Measurements from ENCODE around the gene ANKH.

ANKH gene

DNA sequence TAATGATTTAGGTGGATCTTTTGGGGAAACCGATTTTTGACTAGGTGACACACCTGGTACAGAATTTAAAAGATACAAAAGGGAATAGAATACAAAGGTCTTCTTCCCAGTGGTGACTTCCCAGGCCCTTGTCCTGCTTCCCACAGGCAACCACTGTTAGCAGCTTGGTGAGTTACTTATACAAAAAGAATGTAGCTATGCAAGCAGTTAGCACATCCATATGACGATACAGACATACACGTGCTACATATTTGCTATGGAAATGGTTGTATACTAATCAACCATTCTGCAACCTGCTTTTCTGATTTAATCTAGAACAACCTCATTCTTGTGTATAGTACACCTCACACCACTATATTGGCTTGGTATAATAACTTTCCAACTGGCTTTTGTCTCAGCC is 156.1 kb downstream of the ANKH start:
- Histone ChIP-seq H2AFZ (ENCODE audit: low read length) (no peak overlapping the region), H3K9me2 (replicated peaks; ENCODE audit: low read depth, low read length) (no peaks in the 10 kb centered on the region), H3K4me1 (ENCODE audit: insufficient read depth, low read length, poor library complexity, severe bottlenecking) (no peaks in the 10 kb centered on the region), H3K27me3 (ENCODE audit: insufficient read depth, low read length, poor library complexity, severe bottlenecking) (no peaks in the 10 kb centered on the region), H3K79me2 (ENCODE audit: insufficient read depth, low read length) (no peaks in the 10 kb centered on the region), H3K9me3 (ENCODE audit: insufficient read depth, low read depth, low read length) (no peaks in the 10 kb centered on the region), H3K9ac (ENCODE audit: low read depth, low read length, poor library complexity, severe bottlenecking) (no peak overlapping the region), H3K36me3 (ENCODE audit: insufficient read depth, low read length) (peaks cover 68% of the 10 kb centered on the region; the same call in 1 of the 2 replicates), H3K4me3 (ENCODE audit: low read length, poor library complexity, severe bottlenecking) (no peak overlapping the region), H3F3A (ENCODE audit: low read depth) (no peaks in the 10 kb centered on the region), H4K20me1 (ENCODE audit: insufficient read depth, low read length, poor library complexity, severe bottlenecking) (no peaks in the 10 kb centered on the region), H3K4me2 (ENCODE audit: low read depth, low read length, poor library complexity, severe bottlenecking) (no peak overlapping the region)
- TF ChIP-seq CTCF (conservative IDR thresholded peaks at IDR 0.05; ENCODE audit: low read length), result no peak
- TF ChIP-seq EZH2phosphoT487 (IDR thresholded peaks at IDR 0.05; ENCODE audit: borderline replicate concordance), result no peak

DNA sequence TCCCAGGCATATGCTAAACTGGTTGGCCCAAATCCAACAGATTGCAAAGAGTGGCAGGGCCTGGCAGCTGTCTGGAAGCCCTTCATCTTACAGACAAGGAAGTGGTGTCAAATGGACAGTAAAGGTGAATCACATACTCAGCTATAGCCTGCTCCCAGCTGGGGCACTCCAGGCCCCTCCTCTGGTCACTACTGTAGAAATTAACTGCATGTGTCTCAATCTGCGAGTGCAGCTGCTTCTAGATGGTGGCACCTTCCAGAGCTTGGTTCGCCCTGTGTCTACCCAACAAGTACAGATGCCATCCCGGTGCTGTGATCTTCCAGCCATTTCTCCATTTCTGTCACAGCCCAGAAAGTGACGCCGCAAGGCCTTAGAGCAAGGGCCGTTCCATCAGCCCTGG is 156.9 kb downstream of the ANKH start:
- H3K79me2 ChIP-seq (ENCODE audit: insufficient read depth, low read length), result no peaks in the 10 kb centered on the region
- no peaks in the 10 kb centered on the region for H3F3A ChIP-seq (ENCODE audit: low read depth)
- TF ChIP-seq EZH2phosphoT487 (IDR thresholded peaks at IDR 0.05; ENCODE audit: borderline replicate concordance) (no peak), CTCF (conservative IDR thresholded peaks at IDR 0.05; ENCODE audit: low read length) (no peak)
- H3K27me3 ChIP-seq (ENCODE audit: insufficient read depth, low read length, poor library complexity, severe bottlenecking), result no peaks in the 10 kb centered on the region
- no peak overlapping the region for H3K4me3 ChIP-seq (ENCODE audit: low read length, poor library complexity, severe bottlenecking)
- no peaks in the 10 kb centered on the region for H3K9me3 ChIP-seq (ENCODE audit: insufficient read depth, low read depth, low read length)
- no peak overlapping the region for H3K9ac ChIP-seq (ENCODE audit: low read depth, low read length, poor library complexity, severe bottlenecking)
- H3K9me2 ChIP-seq (replicated peaks; ENCODE audit: low read depth, low read length), result no peaks in the 10 kb centered on the region
- H2AFZ ChIP-seq (ENCODE audit: low read length), result no peak overlapping the region
- H3K36me3 ChIP-seq (ENCODE audit: insufficient read depth, low read length), result peaks cover 75% of the 10 kb centered on the region; the same call in 1 of the 2 replicates
- H3K4me1 ChIP-seq (ENCODE audit: insufficient read depth, low read length, poor library complexity, severe bottlenecking), result no peaks in the 10 kb centered on the region
- no peaks in the 10 kb centered on the region for H4K20me1 ChIP-seq (ENCODE audit: insufficient read depth, low read length, poor library complexity, severe bottlenecking)
- H3K4me2 ChIP-seq (ENCODE audit: low read depth, low read length, poor library complexity, severe bottlenecking), result no peak overlapping the region

GRCh38 chr5:14713476-14714390 is 157.8 kb downstream of the ANKH start:
- Histone ChIP-seq H3K9me3 (ENCODE audit: insufficient read depth, low read depth, low read length) (no peaks in the 10 kb centered on the region), H3K9me2 (replicated peaks; ENCODE audit: low read depth, low read length) (no peaks in the 10 kb centered on the region), H3K4me3 (ENCODE audit: low read length, poor library complexity, severe bottlenecking) (no peak overlapping the region), H2AFZ (ENCODE audit: low read length) (no peak overlapping the region), H4K20me1 (ENCODE audit: insufficient read depth, low read length, poor library complexity, severe bottlenecking) (no peaks in the 10 kb centered on the region), H3K36me3 (ENCODE audit: insufficient read depth, low read length) (peaks cover 81% of the 10 kb centered on the region; the same call in 1 of the 2 replicates), H3K9ac (ENCODE audit: low read depth, low read length, poor library complexity, severe bottlenecking) (no peak overlapping the region), H3K79me2 (ENCODE audit: insufficient read depth, low read length) (no peaks in the 10 kb centered on the region), H3F3A (ENCODE audit: low read depth) (no peaks in the 10 kb centered on the region), H3K27me3 (ENCODE audit: insufficient read depth, low read length, poor library complexity, severe bottlenecking) (no peaks in the 10 kb centered on the region), H3K4me1 (ENCODE audit: insufficient read depth, low read length, poor library complexity, severe bottlenecking) (no peaks in the 10 kb centered on the region), H3K4me2 (ENCODE audit: low read depth, low read length, poor library complexity, severe bottlenecking) (no peak overlapping the region)
- TF ChIP-seq CTCF (conservative IDR thresholded peaks at IDR 0.05; ENCODE audit: low read length) (no peak), EZH2phosphoT487 (IDR thresholded peaks at IDR 0.05; ENCODE audit: borderline replicate concordance) (no peak)
